HepG2 (cell line): ENCODE measurements around the gene AZU1. TPM values are rescaled to one million over a fixed set of nuclear protein-coding genes. Genes with fewer than 3 reads are reported as not detected.
A peak's percentile ranks its signal among the peaks of the same experiment; 100 is the strongest.

Experiments
- BCL3 ChIP-seq: sonication (generic); formaldehyde crosslinking; IDR thresholded peaks from 2 replicates; pipeline ENCODE4 v1.5.1; 2020; ENCODE audit warnings: mild to moderate bottlenecking, missing genetic modification reagents, moderate library complexity
- FOXK1 ChIP-seq: sonication (generic); formaldehyde crosslinking; IDR thresholded peaks from 2 replicates; pipeline ENCODE4 v1.4.0; 2020; ENCODE audit warnings: low read depth, missing genetic modification reagents, borderline replicate concordance
- GLI4 ChIP-seq: sonication (generic); formaldehyde crosslinking; IDR thresholded peaks from 2 replicates; pipeline ENCODE4 v1.5.1; 2020; ENCODE audit warnings: missing genetic modification reagents, mild to moderate bottlenecking, moderate library complexity, borderline replicate concordance
- HMG20B ChIP-seq: conservative IDR thresholded peaks from 2 replicates; pipeline ENCODE4 v1.6.1; 2016; ENCODE audit warnings: missing genetic modification reagents, missing compliant biosample characterization
- HNRNPLL ChIP-seq: fragments of 200-400 bp; formaldehyde crosslinking; IDR thresholded peaks from 2 replicates; pipeline ENCODE4 v1.6.1; 2017; ENCODE audit warnings: mild to moderate bottlenecking, low read depth, low read length; ENCODE audit not compliant: poor library complexity, severe bottlenecking
- HOXA5 ChIP-seq: sonication (generic); formaldehyde crosslinking; IDR thresholded peaks from 2 replicates; pipeline ENCODE4 v1.4.0; 2020; ENCODE audit warnings: missing genetic modification reagents
- IKZF4 ChIP-seq: sonication (generic); formaldehyde crosslinking; IDR thresholded peaks from 2 replicates; pipeline ENCODE4 v1.5.1; 2020; ENCODE audit warnings: borderline replicate concordance, mild to moderate bottlenecking, low read depth, missing genetic modification reagents; ENCODE audit errors: not compliant biosample characterization
- KDM2A ChIP-seq: sonication (generic); formaldehyde crosslinking; IDR thresholded peaks from 2 replicates; pipeline ENCODE4 v1.4.0; 2020; ENCODE audit warnings: low read depth, missing genetic modification reagents, borderline replicate concordance
- NONO ChIP-seq, 2 experiments: fragments of 450-650 bp in 1 of 2; sonication (generic) in 1 of 2; formaldehyde crosslinking in 1 of 2; IDR thresholded peaks in 1 of 2; conservative IDR thresholded peaks in 1 of 2; 2 replicates each; pipeline versions ENCODE4 v1.6.1 to v1.8.0; 2017 to 2022; ENCODE audit warnings: mild to moderate bottlenecking in 1 of 2, missing genetic modification reagents in 1 of 2, moderate library complexity in 1 of 2
- PBX3 ChIP-seq: sonication (generic); formaldehyde crosslinking; IDR thresholded peaks from 2 replicates; pipeline ENCODE4 v1.8.1; 2023; ENCODE audit warnings: missing genetic modification reagents, inconsistent platforms, borderline replicate concordance
- SIN3B ChIP-seq: fragments of 150-350 bp; IDR thresholded peaks from 2 replicates; pipeline ENCODE4 v1.6.1; 2014; ENCODE audit warnings: low read length
- ZFP82 ChIP-seq: sonication (generic); formaldehyde crosslinking; IDR thresholded peaks from 2 replicates; pipeline ENCODE4 v1.5.1; 2020; ENCODE audit warnings: mild to moderate bottlenecking, missing genetic modification reagents, borderline replicate concordance
- ZNF513 ChIP-seq: sonication (generic); formaldehyde crosslinking; conservative IDR thresholded peaks from 2 replicates; pipeline ENCODE4 v1.5.0; 2020; ENCODE audit warnings: missing genetic modification reagents
- polyA plus RNA-seq, 8 experiments: library from polyadenylated mRNA; depleted of rRNA in 3 of 8; stranded (reverse) in 7 of 8; unstranded in 1 of 8; fragments of >200 nt; fragmentation: Illumina TruSeq in 4 of 8; extraction: Trizol in 4 of 8; gene quantifications; 2 replicates each; pipeline versions ENCODE4 v1.2.1 to v1.2.3, GENCODE V29; 2011 to 2016; ENCODE audit warnings: low read depth in 4 of 8, missing spikeins in 1 of 8, mixed read lengths in 1 of 8; ENCODE audit not compliant: insufficient read depth in 1 of 8
- total RNA-seq, 5 experiments: library from RNA; depleted of rRNA; stranded (reverse); fragments of >200 nt; fragmentation: Illumina TruSeq; extraction: Trizol; gene quantifications; 2 replicates each; pipeline ENCODE4 v1.2.3, GENCODE V29; 2016; ENCODE audit warnings: low read depth in 1 of 5
- TF ChIP-seq, protein P1 (sequence below): sonication (generic); formaldehyde crosslinking; IDR thresholded peaks from 2 replicates; pipeline ENCODE4 v1.4.0; 2020; ENCODE audit warnings: missing genetic modification reagents, borderline replicate concordance
- TF ChIP-seq, protein P2 (sequence below): sonication (generic); formaldehyde crosslinking; IDR thresholded peaks from 2 replicates; pipeline ENCODE4 v1.8.1; 2023; ENCODE audit warnings: mild to moderate bottlenecking, missing genetic modification reagents
- TF ChIP-seq, protein P3 (sequence below): sonication (generic); formaldehyde crosslinking; IDR thresholded peaks from 2 replicates; pipeline ENCODE4 v1.8.0; 2022; ENCODE audit warnings: missing genetic modification reagents, mild to moderate bottlenecking, moderate library complexity, borderline replicate concordance

Gene AZU1
- total and polyA plus RNA-seq, 2 of the 13 experiments (the other 11 are each of a cell fraction or from before 2014, with no cell fraction given) = not detected

- TF ChIP-seq, protein P1, sequence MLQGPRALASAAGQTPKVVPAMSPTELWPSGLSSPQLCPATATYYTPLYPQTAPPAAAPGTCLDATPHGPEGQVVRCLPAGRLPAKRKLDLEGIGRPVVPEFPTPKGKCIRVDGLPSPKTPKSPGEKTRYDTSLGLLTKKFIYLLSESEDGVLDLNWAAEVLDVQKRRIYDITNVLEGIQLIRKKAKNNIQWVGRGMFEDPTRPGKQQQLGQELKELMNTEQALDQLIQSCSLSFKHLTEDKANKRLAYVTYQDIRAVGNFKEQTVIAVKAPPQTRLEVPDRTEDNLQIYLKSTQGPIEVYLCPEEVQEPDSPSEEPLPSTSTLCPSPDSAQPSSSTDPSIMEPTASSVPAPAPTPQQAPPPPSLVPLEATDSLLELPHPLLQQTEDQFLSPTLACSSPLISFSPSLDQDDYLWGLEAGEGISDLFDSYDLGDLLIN = no peak
- TF ChIP-seq HMG20B (no peak), ZFP82 (CRISPR knock-in tag) (no peak), PBX3 (CRISPR knock-in tag) (no peak), GLI4 (peak; percentile 64; the same call in 1 of the 2 replicates), BCL3 (CRISPR knock-in tag) (peak; percentile 61; the same call in 1 of the 2 replicates), HNRNPLL (no peak), KDM2A (CRISPR knock-in tag) (peak; percentile 72), NONO (IDR thresholded peaks at IDR 0.05) (no peak), NONO (CRISPR knock-in tag; conservative IDR thresholded peaks at IDR 0.05) (peak; percentile 66), IKZF4 (CRISPR knock-in tag) (no peak), ZNF513 (CRISPR knock-in tag) (no peak), SIN3B (no peak), FOXK1 (CRISPR knock-in tag) (no peak), HOXA5 (CRISPR knock-in tag) (no peak)
- TF ChIP-seq, protein P2, sequence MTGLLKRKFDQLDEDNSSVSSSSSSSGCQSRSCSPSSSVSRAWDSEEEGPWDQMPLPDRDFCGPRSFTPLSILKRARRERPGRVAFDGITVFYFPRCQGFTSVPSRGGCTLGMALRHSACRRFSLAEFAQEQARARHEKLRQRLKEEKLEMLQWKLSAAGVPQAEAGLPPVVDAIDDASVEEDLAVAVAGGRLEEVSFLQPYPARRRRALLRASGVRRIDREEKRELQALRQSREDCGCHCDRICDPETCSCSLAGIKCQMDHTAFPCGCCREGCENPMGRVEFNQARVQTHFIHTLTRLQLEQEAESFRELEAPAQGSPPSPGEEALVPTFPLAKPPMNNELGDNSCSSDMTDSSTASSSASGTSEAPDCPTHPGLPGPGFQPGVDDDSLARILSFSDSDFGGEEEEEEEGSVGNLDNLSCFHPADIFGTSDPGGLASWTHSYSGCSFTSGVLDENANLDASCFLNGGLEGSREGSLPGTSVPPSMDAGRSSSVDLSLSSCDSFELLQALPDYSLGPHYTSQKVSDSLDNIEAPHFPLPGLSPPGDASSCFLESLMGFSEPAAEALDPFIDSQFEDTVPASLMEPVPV (CRISPR knock-in tag) = 0 out of 2 replicates have a peak, but pooled peaks have one; percentile 53
- TF ChIP-seq, protein P3, sequence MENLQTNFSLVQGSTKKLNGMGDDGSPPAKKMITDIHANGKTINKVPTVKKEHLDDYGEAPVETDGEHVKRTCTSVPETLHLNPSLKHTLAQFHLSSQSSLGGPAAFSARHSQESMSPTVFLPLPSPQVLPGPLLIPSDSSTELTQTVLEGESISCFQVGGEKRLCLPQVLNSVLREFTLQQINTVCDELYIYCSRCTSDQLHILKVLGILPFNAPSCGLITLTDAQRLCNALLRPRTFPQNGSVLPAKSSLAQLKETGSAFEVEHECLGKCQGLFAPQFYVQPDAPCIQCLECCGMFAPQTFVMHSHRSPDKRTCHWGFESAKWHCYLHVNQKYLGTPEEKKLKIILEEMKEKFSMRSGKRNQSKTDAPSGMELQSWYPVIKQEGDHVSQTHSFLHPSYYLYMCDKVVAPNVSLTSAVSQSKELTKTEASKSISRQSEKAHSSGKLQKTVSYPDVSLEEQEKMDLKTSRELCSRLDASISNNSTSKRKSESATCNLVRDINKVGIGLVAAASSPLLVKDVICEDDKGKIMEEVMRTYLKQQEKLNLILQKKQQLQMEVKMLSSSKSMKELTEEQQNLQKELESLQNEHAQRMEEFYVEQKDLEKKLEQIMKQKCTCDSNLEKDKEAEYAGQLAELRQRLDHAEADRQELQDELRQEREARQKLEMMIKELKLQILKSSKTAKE (CRISPR knock-in tag) = 0 out of 2 replicates have a peak, but pooled peaks have one; percentile 35
Observed at GRCh38 chr19:782185-782877, 45.3 kb upstream of the AZU1 start (continued).
